C4-2B (cell line): ENCODE measurements around the gene AAK1.

Experiments used
- ZFX ChIP-seq: fragments of 450-650 bp; IDR thresholded peaks from 2 replicates; pipeline ENCODE4 v1.6.1; 2017
- TF ChIP-seq, protein P1 (sequence below): fragments of 450-650 bp; conservative IDR thresholded peaks from 2 replicates; pipeline ENCODE4 v1.5.1; 2017; ENCODE audit warnings: mild to moderate bottlenecking

DNA sequence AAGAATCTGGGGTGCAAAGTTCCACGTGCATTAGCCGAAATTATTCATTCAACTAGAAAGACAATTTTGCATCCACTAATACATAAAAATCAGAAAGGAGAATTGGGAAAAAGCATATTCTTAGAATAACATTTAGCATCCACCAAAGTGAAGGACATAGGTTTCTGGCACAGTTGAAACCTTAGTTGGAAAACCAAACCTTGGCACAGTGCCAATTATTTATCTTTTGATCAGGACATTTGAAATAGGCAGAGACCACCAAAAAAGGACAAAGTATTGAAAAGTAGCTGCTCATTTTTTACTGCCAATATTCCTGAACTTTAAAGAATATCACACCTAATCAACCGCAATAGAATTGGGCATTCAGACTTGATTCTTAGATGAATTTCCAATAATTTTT is 180.8 kb downstream of the AAK1 start:
- TF ChIP-seq, protein P1, sequence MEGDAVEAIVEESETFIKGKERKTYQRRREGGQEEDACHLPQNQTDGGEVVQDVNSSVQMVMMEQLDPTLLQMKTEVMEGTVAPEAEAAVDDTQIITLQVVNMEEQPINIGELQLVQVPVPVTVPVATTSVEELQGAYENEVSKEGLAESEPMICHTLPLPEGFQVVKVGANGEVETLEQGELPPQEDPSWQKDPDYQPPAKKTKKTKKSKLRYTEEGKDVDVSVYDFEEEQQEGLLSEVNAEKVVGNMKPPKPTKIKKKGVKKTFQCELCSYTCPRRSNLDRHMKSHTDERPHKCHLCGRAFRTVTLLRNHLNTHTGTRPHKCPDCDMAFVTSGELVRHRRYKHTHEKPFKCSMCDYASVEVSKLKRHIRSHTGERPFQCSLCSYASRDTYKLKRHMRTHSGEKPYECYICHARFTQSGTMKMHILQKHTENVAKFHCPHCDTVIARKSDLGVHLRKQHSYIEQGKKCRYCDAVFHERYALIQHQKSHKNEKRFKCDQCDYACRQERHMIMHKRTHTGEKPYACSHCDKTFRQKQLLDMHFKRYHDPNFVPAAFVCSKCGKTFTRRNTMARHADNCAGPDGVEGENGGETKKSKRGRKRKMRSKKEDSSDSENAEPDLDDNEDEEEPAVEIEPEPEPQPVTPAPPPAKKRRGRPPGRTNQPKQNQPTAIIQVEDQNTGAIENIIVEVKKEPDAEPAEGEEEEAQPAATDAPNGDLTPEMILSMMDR, result no peak
- TF ChIP-seq ZFX, result no peak
